ENCODE results near the gene TTBK2. TPM values are rescaled to one million over a fixed set of nuclear protein-coding genes. Genes with fewer than 3 reads are reported as not detected.

TTBK2 gene
- total RNA-seq, 1 donor from 2014 or later, result 20.1 TPM

DNA sequence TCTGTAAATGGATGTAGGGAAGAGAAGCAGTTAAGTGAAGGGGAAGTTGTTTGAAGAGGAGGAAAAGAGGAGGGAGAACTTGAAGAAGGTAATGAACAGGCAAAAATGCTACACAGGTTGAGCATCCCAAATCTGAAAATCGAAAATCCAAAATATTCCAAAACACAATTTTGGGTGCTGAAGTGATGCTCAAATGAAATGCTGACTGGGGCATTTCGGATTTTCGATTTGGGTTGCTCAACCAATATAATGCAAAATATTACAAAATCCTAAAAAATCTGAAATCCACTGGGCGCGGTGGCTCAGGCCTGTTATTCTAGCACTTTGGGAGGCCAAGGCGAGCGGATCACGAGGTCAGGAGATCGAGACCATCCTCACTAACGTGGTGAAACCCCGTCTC lies 121.8 kb downstream of the TTBK2 start:
- TF ChIP-seq, protein P1, sequence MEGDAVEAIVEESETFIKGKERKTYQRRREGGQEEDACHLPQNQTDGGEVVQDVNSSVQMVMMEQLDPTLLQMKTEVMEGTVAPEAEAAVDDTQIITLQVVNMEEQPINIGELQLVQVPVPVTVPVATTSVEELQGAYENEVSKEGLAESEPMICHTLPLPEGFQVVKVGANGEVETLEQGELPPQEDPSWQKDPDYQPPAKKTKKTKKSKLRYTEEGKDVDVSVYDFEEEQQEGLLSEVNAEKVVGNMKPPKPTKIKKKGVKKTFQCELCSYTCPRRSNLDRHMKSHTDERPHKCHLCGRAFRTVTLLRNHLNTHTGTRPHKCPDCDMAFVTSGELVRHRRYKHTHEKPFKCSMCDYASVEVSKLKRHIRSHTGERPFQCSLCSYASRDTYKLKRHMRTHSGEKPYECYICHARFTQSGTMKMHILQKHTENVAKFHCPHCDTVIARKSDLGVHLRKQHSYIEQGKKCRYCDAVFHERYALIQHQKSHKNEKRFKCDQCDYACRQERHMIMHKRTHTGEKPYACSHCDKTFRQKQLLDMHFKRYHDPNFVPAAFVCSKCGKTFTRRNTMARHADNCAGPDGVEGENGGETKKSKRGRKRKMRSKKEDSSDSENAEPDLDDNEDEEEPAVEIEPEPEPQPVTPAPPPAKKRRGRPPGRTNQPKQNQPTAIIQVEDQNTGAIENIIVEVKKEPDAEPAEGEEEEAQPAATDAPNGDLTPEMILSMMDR (IDR thresholded peaks at IDR 0.05; ENCODE audit: insufficient read depth, low read length, poor library complexity, severe bottlenecking), result no peak
- peaks cover 1% of the 10 kb centered on the region for H3K36me3 ChIP-seq (ENCODE audit: control insufficient read depth, insufficient read depth, low read length)
- no peak for DNase-seq (ENCODE audit: low read depth)
- H3K27me3 ChIP-seq (ENCODE audit: control insufficient read depth, insufficient read depth, low read length), result no peaks in the 10 kb centered on the region
- no peak overlapping the region for H3K4me3 ChIP-seq (ENCODE audit: low read depth, low read length)

DNA sequence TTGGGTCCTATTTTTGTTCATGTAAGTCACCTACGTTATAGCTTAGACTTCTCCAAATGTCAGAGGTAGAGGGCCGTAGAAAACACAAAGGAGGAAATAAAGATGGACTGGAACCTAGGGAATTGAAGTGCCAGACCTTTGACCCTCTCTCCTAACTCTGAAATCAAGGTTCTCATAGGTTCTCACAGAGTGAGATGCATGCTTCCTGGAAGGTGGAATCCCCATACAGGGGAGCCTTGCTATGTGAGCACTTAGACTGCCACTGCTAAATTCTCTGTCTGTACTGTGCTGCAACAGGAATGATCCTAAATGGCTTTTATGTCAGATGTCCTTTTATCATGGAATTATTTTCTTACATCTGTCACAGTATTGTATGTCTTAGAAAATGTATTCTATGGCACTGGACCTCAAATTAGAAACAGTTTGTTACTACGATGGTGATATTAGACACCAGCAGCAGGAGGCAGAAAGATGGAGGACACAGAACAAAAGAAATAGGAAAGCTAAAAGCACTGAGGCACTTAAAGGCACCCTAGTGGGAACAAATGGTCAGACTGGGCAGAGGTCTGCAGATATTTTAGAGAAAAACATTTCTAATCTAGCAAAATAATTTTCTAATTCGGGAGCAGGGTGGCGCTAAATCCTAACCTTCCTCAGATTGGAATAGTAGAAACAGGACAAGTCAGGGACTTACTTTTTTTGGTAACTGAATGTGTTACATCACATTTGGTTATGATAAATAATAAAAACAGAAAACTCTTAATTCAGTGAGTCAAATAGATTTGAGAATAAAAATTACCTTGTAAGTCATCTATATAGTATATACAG lies 123.4 kb downstream of the TTBK2 start:
- no peaks in the 10 kb centered on the region for H3K27me3 ChIP-seq (ENCODE audit: control insufficient read depth, insufficient read depth, low read length)
- DNase-seq (ENCODE audit: low read depth), result no peak
- TF ChIP-seq, protein P1 (IDR thresholded peaks at IDR 0.05; ENCODE audit: insufficient read depth, low read length, poor library complexity, severe bottlenecking), result no peak

DNA sequence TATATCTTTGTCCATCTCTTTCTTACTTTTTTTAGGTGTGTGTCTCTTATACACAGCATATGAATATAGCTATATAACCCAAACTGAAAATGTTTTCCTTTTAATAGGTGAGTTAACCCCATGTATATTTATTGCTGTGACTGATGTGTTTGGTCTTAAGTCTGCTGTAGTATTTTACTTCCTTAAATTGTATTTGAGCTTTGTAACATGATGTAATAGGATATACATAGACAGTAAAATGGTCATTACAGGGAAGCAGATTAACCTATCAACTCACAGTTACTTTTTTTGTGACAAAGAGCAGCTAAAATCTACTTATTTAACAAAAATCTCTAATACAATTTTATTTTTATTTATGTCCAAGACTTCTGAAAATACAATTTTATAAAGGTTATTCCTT lies 131.9 kb downstream of the TTBK2 start:
- no peaks in the 10 kb centered on the region for H3K27me3 ChIP-seq (ENCODE audit: control insufficient read depth, insufficient read depth, low read length)
- H3K4me3 ChIP-seq (ENCODE audit: low read depth, low read length), result no peak overlapping the region
- no peaks in the 10 kb centered on the region for H3K36me3 ChIP-seq (ENCODE audit: control insufficient read depth, insufficient read depth, low read length)
- TF ChIP-seq, protein P1 (IDR thresholded peaks at IDR 0.05; ENCODE audit: insufficient read depth, low read length, poor library complexity, severe bottlenecking), result no peak
- DNase-seq (ENCODE audit: low read depth), result no peak

More for the DNA sequence above, 123.4 kb downstream of the TTBK2 start:
- Histone ChIP-seq H3K4me3 (ENCODE audit: low read depth, low read length) (no peak overlapping the region), H3K36me3 (ENCODE audit: control insufficient read depth, insufficient read depth, low read length) (no peaks in the 10 kb centered on the region)

DNA sequence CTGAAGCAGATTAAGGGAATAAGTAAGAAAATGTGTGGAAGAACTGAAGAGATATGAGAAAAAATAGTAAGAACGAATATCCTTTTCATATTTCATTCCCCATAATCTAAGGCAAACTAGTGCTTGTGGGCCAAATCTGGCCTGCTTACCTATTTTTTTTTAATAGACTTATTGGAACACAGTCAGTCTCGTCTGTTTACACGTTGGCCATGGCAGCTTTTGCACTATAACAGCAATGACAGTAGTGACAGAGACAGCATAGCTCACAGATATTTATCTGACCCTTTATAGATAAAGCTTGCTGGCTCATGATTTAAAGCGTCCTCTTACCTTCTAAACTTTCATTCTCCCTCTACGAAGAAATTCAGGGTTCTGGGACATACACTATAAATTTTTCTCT lies 133.6 kb downstream of the TTBK2 start:
- TF ChIP-seq, protein P1 (IDR thresholded peaks at IDR 0.05; ENCODE audit: insufficient read depth, low read length, poor library complexity, severe bottlenecking), result no peak
- no peaks in the 10 kb centered on the region for H3K36me3 ChIP-seq (ENCODE audit: control insufficient read depth, insufficient read depth, low read length)
- no peak for DNase-seq (ENCODE audit: low read depth)
- H3K4me3 ChIP-seq (ENCODE audit: low read depth, low read length), result no peak overlapping the region
- H3K27me3 ChIP-seq (ENCODE audit: control insufficient read depth, insufficient read depth, low read length), result no peaks in the 10 kb centered on the region

DNA sequence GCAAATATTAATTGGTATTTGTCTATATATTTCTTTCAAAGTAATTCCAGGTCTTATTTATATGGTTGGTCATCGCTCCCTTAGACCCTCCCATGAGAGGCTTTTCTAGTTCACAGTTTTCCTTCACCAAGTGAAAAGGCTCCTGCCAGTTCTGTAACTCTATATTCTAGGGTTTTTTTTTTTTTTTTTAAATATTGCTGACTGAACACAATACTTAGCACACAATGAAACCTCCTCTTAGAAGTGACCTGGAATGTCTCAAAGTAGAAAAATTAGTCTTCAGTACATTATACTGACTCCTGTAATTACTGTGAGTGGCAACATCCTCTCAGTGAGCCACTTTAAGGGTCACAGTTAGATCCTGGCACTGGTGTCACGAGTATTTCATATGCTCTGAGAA lies 135.0 kb downstream of the TTBK2 start:
- Histone ChIP-seq H3K4me3 (ENCODE audit: low read depth, low read length) (no peak overlapping the region), H3K36me3 (ENCODE audit: control insufficient read depth, insufficient read depth, low read length) (no peaks in the 10 kb centered on the region), H3K27me3 (ENCODE audit: control insufficient read depth, insufficient read depth, low read length) (no peaks in the 10 kb centered on the region)
- TF ChIP-seq, protein P1 (IDR thresholded peaks at IDR 0.05; ENCODE audit: insufficient read depth, low read length, poor library complexity, severe bottlenecking), result no peak
- no peak for DNase-seq (ENCODE audit: low read depth)

DNA sequence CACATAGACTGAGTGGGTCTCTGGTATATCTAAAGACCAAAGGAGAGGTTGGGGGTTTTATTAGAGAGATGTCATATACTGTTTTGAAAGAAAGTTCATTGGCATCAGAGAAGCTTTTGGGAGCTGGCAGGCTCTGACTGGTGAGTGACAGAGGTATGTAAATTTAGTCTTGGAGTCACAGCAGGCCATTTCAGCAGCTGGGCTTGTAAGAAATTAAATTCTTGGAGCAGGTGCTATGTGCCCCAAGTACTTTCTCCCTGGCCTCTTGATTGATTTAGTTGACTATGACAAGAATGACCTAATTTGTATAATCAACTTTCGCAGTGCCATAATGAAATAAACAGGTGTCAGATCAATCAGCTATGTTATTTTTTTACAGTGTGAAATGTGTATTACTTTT lies 135.9 kb downstream of the TTBK2 start:
- Histone ChIP-seq H3K4me3 (ENCODE audit: low read depth, low read length) (no peak overlapping the region), H3K36me3 (ENCODE audit: control insufficient read depth, insufficient read depth, low read length) (no peaks in the 10 kb centered on the region), H3K27me3 (ENCODE audit: control insufficient read depth, insufficient read depth, low read length) (no peaks in the 10 kb centered on the region)
- DNase-seq (ENCODE audit: low read depth), result no peak
- TF ChIP-seq, protein P1 (IDR thresholded peaks at IDR 0.05; ENCODE audit: insufficient read depth, low read length, poor library complexity, severe bottlenecking), result no peak
